H9 (cell line): ENCODE measurements around the gene CLPSL1. TPM values are rescaled to one million over a fixed set of nuclear protein-coding genes. Genes with fewer than 3 reads are reported as not detected.

Source experiments
- DNase-seq: peaks from one replicate; pipeline ENCODE4 v3.0.0-alpha.2; 2017
- H2AFZ ChIP-seq: one replicate; pipeline ENCODE4 v1.6.1; 2013; ENCODE audit warnings: mild to moderate bottlenecking, low read length, control low read depth, moderate library complexity
- H2AK5ac ChIP-seq: 2 replicates; pipeline ENCODE4 v1.6.1; 2013; ENCODE audit warnings: low read length, control low read depth, mixed read lengths; ENCODE audit not compliant: insufficient read length
- H2BK120ac ChIP-seq: one replicate; pipeline ENCODE4 v1.6.1; 2013; ENCODE audit warnings: low read depth, mild to moderate bottlenecking, low read length, control low read depth, inconsistent platforms; ENCODE audit not compliant: poor library complexity, severe bottlenecking
- H2BK12ac ChIP-seq: 2 replicates; pipeline ENCODE4 v1.6.1; 2013; ENCODE audit warnings: low read length, control low read depth, mixed read lengths, low read depth; ENCODE audit not compliant: insufficient read length
- H2BK15ac ChIP-seq: 2 replicates; pipeline ENCODE4 v1.6.1; 2013; ENCODE audit warnings: low read depth, low read length, control low read depth
- H2BK20ac ChIP-seq: one replicate; pipeline ENCODE4 v1.6.1; 2013; ENCODE audit warnings: low read depth, mild to moderate bottlenecking, low read length, control low read depth, inconsistent platforms; ENCODE audit not compliant: poor library complexity, severe bottlenecking
- H2BK5ac ChIP-seq: 2 replicates; pipeline ENCODE4 v1.6.1; 2013; ENCODE audit warnings: low read length, control low read depth, mixed read lengths; ENCODE audit not compliant: insufficient read length
- H3K14ac ChIP-seq: 2 replicates; pipeline ENCODE4 v1.6.1; 2013; ENCODE audit warnings: low read length, control low read depth; ENCODE audit not compliant: insufficient read depth
- H3K18ac ChIP-seq: 2 replicates; pipeline ENCODE4 v1.6.1; 2013; ENCODE audit warnings: low read depth, mild to moderate bottlenecking, mixed read lengths, low read length, control low read depth; ENCODE audit not compliant: insufficient read length
- H3K23ac ChIP-seq: 2 replicates; pipeline ENCODE4 v1.6.1; 2013; ENCODE audit warnings: low read length, control low read depth, mixed read lengths, low read depth; ENCODE audit not compliant: insufficient read length
- H3K23me2 ChIP-seq: 2 replicates; pipeline ENCODE4 v1.6.1; 2013; ENCODE audit warnings: low read depth, mild to moderate bottlenecking, mixed read lengths, low read length, control low read depth; ENCODE audit not compliant: insufficient read length, poor library complexity, severe bottlenecking
- H3K27ac ChIP-seq: 2 replicates; pipeline ENCODE4 v1.5.1; 2013; ENCODE audit warnings: low read length, control low read depth, mixed read lengths, low read depth; ENCODE audit not compliant: insufficient read length
- H3K27me3 ChIP-seq: 2 replicates; pipeline ENCODE4 v1.6.1; 2013; ENCODE audit warnings: low read length, control low read depth, inconsistent platforms; ENCODE audit not compliant: insufficient read depth
- H3K4ac ChIP-seq: 2 replicates; pipeline ENCODE4 v1.6.1; 2013; ENCODE audit warnings: low read depth, mild to moderate bottlenecking, control low read depth, inconsistent platforms, low read length, moderate library complexity
- H3K4me1 ChIP-seq: 2 replicates; pipeline ENCODE4 v1.6.1; 2013; ENCODE audit warnings: low read length, control low read depth, inconsistent platforms; ENCODE audit not compliant: insufficient read depth
- H3K4me2 ChIP-seq: 2 replicates; pipeline ENCODE4 v1.6.1; 2013; ENCODE audit warnings: low read length, control low read depth, mixed read lengths; ENCODE audit not compliant: insufficient read length, insufficient read depth
- H3K56ac ChIP-seq: 2 replicates; pipeline ENCODE4 v1.6.1; 2013; ENCODE audit warnings: low read depth, mild to moderate bottlenecking, mixed read lengths, low read length, control low read depth; ENCODE audit not compliant: insufficient read length
- H3K79me1 ChIP-seq: 2 replicates; pipeline ENCODE4 v1.6.1; 2013; ENCODE audit warnings: low read depth, mild to moderate bottlenecking, moderate library complexity, low read length, control low read depth, inconsistent platforms; ENCODE audit not compliant: insufficient read depth, poor library complexity, severe bottlenecking
- H3K79me2 ChIP-seq: 2 replicates; pipeline ENCODE4 v1.6.1; 2013; ENCODE audit warnings: low read length, control low read depth, inconsistent platforms; ENCODE audit not compliant: insufficient read depth
- H3K9ac ChIP-seq: 2 replicates; pipeline ENCODE4 v1.6.1; 2013; ENCODE audit warnings: low read length, control low read depth, mixed read lengths; ENCODE audit not compliant: insufficient read length; ENCODE audit errors: extremely low read depth
- H3K9me3 ChIP-seq: one replicate; pipeline ENCODE4 v1.6.1; 2013; ENCODE audit warnings: low read depth, low read length, inconsistent platforms; ENCODE audit not compliant: control insufficient read depth
- H3T11ph ChIP-seq: one replicate; pipeline ENCODE4 v1.6.1; 2013; ENCODE audit warnings: mild to moderate bottlenecking, low read length, control low read depth, inconsistent platforms
- H4K20me1 ChIP-seq: one replicate; pipeline ENCODE4 v1.6.1; 2013; ENCODE audit not compliant: control insufficient read depth, insufficient read length, insufficient read depth
- H4K5ac ChIP-seq: 2 replicates; pipeline ENCODE4 v1.6.1; 2013; ENCODE audit warnings: low read depth, mild to moderate bottlenecking, mixed read lengths, low read length, control low read depth; ENCODE audit not compliant: insufficient read length
- H4K8ac ChIP-seq: replicated peaks from 2 replicates; pipeline ENCODE4 v1.6.1; 2013; ENCODE audit warnings: low read length, control low read depth, mixed read lengths, low read depth; ENCODE audit not compliant: insufficient read length
- H4K91ac ChIP-seq: 2 replicates; pipeline ENCODE4 v1.6.1; 2013; ENCODE audit warnings: low read depth, mild to moderate bottlenecking, moderate library complexity, mixed read lengths, low read length, control low read depth; ENCODE audit not compliant: insufficient read length
- H3K27ac Mint-ChIP-seq, 3 experiments: 2 replicates in 2 of 3; 3 replicates in 1 of 3; pipeline ENCODE4 v1.8.0; 2020 to 2021; ENCODE audit warnings: mixed read lengths in 3 of 3, mild to moderate bottlenecking in 1 of 3, moderate library complexity in 1 of 3
- H3K27me3 Mint-ChIP-seq: 2 replicates; pipeline ENCODE4 v1.8.0; 2021; ENCODE audit warnings: low read depth, mild to moderate bottlenecking, moderate library complexity, mixed read lengths
- H3K36me3 Mint-ChIP-seq, 3 experiments: 2 replicates in 2 of 3; 3 replicates in 1 of 3; pipeline ENCODE4 v1.8.0; 2020 to 2021; ENCODE audit warnings: low read depth in 3 of 3, mixed read lengths in 3 of 3; ENCODE audit not compliant: insufficient read depth in 1 of 3
- H3K4me1 Mint-ChIP-seq, 2 experiments: 2 replicates each; pipeline ENCODE4 v1.8.0; 2020; ENCODE audit warnings: mixed read lengths in 2 of 2
- H3K4me3 Mint-ChIP-seq, 2 experiments: 2 replicates in 1 of 2; 3 replicates in 1 of 2; pipeline ENCODE4 v1.8.0; 2020 to 2021; ENCODE audit warnings: mild to moderate bottlenecking in 2 of 2, mixed read lengths in 2 of 2, moderate library complexity in 1 of 2
- H3K9me3 Mint-ChIP-seq, 2 experiments: 2 replicates in 1 of 2; 3 replicates in 1 of 2; pipeline ENCODE4 v1.8.0; 2020; ENCODE audit warnings: mild to moderate bottlenecking in 2 of 2, mixed read lengths in 2 of 2, moderate library complexity in 1 of 2
- CTCF ChIP-seq: fragments of 200-600 bp; sonication (generic); conservative IDR thresholded peaks from 3 replicates; pipeline ENCODE4 v1.8.0; 2021; ENCODE audit warnings: antibody characterized with exemption, mild to moderate bottlenecking
- WGBS: extraction: QIAGEN DNeasy Blood & Tissue Kit; methylation state at CpG from one replicate; pipeline ENCODE4 v1.1.7; 2013; ENCODE audit warnings: missing lambda C conversion rate, low lambda C conversion rate, mixed read lengths; ENCODE audit not compliant: insufficient read length; ENCODE audit errors: extremely low coverage; 5-methylcytosine and 5-hydroxymethylcytosine counted together
- total RNA-seq: library from RNA; stranded (reverse); gene quantifications from 2 replicates; pipeline ENCODE4 v1.2.1, GENCODE V29; 2021

The CLPSL1 gene
- total RNA-seq, 1 experiment from 2014 or later, result not detected

GRCh38 chr6:35824552-35825192 is 43.9 kb downstream of the CLPSL1 start:
- Mint-ChIP-seq H3K4me1 (peaks cover 3 to 5% of the 10 kb centered on the region in 2 experiments; a peak in 3 of 4 replicates), H3K27ac (no peak overlapping the region; a peak in 1 of 7 replicates), H3K27me3 (no peaks in the 10 kb centered on the region), H3K4me3 (no peak overlapping the region), H3K36me3 (no peaks in the 10 kb centered on the region), H3K9me3 (no peaks in the 10 kb centered on the region; a peak in 3 of 5 replicates)
- H4K8ac ChIP-seq, result no peak overlapping the region
- H3K18ac ChIP-seq, result no peak overlapping the region
- no peak overlapping the region for H4K91ac ChIP-seq
- H2AFZ ChIP-seq, result no peak overlapping the region
- no CpG with 5 or more reads among the region's 5 CpGs for whole genome bisulfite sequencing
- no peak overlapping the region for H2BK20ac ChIP-seq
- H3K9ac ChIP-seq, result no peak overlapping the region
- no peaks in the 10 kb centered on the region; the same call in 1 of the 2 replicates for H3K4me1 ChIP-seq
- no peaks in the 10 kb centered on the region for H3K9me3 ChIP-seq
- no peak overlapping the region for H2BK120ac ChIP-seq
- TF ChIP-seq CTCF, result no peak
- H3K4me2 ChIP-seq, result no peak overlapping the region
- H3K27me3 ChIP-seq, result no peaks in the 10 kb centered on the region
- no peak for DNase-seq
- H2BK15ac ChIP-seq, result no peak overlapping the region
- no peak overlapping the region for H2BK12ac ChIP-seq
- H3K4ac ChIP-seq, result no peak overlapping the region
- H3K79me1 ChIP-seq, result no peaks in the 10 kb centered on the region
- no peak overlapping the region for H3K14ac ChIP-seq
- no peak overlapping the region for H2BK5ac ChIP-seq
- H3K23me2 ChIP-seq, result no peaks in the 10 kb centered on the region
- H3K27ac ChIP-seq, result no peak overlapping the region
- H2AK5ac ChIP-seq, result no peak overlapping the region
- H3K56ac ChIP-seq, result no peak overlapping the region
- no peaks in the 10 kb centered on the region for H4K20me1 ChIP-seq
- no peak overlapping the region for H3T11ph ChIP-seq
- no peak overlapping the region for H4K5ac ChIP-seq
- H3K23ac ChIP-seq, result no peak overlapping the region
- no peaks in the 10 kb centered on the region for H3K79me2 ChIP-seq
